Measurements from ENCODE around the gene CDH4.

Gene CDH4

DNA sequence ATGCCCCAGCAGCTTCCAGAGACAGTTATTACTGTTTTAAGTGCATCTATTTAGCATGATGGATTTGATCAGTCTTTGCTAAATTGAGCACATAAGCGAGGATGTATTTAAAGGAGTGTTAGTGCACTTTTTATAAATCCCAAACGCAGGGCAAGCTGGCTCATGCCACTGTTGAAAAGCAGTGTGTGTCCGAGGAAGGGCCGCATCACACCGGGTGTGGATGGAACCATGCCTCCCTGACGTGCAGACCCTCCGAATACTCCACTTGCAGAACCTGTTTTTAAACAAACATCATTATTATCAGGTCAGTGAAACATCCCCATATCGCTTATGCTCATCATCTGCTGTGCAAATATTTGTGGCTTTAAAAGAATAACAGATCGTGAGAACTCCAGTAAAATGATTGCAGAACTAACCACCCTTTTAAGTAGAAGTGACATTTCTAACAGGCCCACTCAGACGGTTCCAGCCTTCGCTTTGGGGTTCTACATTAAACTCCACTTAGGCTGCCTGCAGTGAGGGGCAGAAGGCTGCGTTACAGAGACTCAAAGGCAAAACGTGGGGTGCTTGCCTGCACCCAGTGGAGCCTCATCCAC lies 190.1 kb downstream of the CDH4 start:
- H3K27me3 ChIP-seq (ENCODE audit: control insufficient read depth in 1 of 2, insufficient read depth in 2 of 2, low read length in 2 of 2) = no peaks in the 10 kb centered on the region
- H3K9ac ChIP-seq (ENCODE audit: low read depth in 1 of 2, low read length in 2 of 2) = no peak overlapping the region
- no peaks in the 10 kb centered on the region for H3K36me3 ChIP-seq (ENCODE audit: control insufficient read depth in 1 of 2, insufficient read depth in 2 of 2, low read length in 2 of 2)
- H3K27ac ChIP-seq (ENCODE audit: low read depth, low read length) = no peak overlapping the region
- H3K4me3 ChIP-seq (ENCODE audit: low read depth in 1 of 2, low read length in 2 of 2) = no peak overlapping the region
- no peaks in the 10 kb centered on the region for H3K4me1 ChIP-seq (ENCODE audit: control insufficient read depth in 1 of 2, insufficient read depth in 2 of 2, low read length in 2 of 2)
- no peaks in the 10 kb centered on the region for H3K9me3 ChIP-seq (ENCODE audit: control insufficient read depth in 1 of 2, low read length in 2 of 2)

DNA sequence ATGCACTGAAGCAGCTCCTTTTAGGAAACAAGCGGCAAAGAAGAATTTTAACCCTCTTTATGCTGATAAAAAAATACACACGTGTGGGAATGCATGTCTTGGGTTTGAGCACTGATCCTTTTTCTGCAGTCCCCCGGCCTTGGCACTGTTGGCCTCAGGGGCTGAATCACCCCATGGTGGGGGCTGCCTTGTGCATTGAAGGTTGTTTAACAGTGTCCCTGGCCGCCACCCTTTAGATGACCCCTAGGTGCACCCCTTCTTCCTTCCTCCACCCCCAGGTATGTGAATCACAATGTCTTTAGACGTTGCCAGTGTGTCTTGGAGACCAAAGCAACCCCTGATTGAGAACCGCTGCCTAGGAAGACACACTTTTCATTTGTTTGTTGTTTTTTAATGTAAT lies 190.7 kb downstream of the CDH4 start:
- Histone ChIP-seq H3K27me3 (ENCODE audit: control insufficient read depth in 1 of 2, insufficient read depth in 2 of 2, low read length in 2 of 2) (no peaks in the 10 kb centered on the region), H3K4me1 (ENCODE audit: control insufficient read depth in 1 of 2, insufficient read depth in 2 of 2, low read length in 2 of 2) (no peaks in the 10 kb centered on the region), H3K27ac (ENCODE audit: low read depth, low read length) (no peak overlapping the region), H3K9ac (ENCODE audit: low read depth in 1 of 2, low read length in 2 of 2) (no peak overlapping the region), H3K4me3 (ENCODE audit: low read depth in 1 of 2, low read length in 2 of 2) (no peak overlapping the region), H3K9me3 (ENCODE audit: control insufficient read depth in 1 of 2, low read length in 2 of 2) (no peaks in the 10 kb centered on the region), H3K36me3 (ENCODE audit: control insufficient read depth in 1 of 2, insufficient read depth in 2 of 2, low read length in 2 of 2) (no peaks in the 10 kb centered on the region)

DNA sequence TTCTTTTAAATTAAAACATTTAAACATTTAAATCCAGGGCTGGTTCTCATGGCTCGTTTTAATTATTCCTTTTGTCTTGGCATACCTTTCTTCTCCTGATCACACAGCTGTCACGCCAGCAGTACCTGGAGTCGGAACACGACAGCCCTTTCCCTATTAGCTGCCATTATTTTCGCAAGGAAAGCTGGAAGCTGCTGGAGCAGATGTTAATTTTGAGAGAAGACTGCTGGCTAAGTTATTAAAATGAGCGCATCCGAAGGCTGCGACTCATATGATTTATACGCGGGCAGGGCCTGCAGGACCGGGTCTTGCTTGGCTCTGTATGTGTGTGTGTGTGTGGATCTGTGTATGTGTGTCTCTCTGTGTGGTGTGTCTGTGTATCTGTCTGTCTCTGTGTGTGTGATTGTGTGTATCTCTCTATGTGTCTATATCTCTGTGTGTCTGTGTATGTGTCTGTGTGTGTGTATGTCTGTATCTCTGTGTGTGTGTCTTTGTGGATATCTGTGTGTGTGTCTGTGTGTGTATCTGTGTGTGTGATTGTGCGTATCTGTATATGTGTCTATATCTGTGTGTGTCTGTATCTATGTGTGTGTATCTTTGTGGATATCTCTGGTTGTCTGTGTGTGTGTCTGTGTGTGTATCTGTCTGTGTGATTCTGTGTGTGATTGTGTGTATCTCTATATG lies 191.5 kb downstream of the CDH4 start:
- Histone ChIP-seq H3K9ac (ENCODE audit: low read depth in 1 of 2, low read length in 2 of 2) (no peak overlapping the region), H3K4me3 (ENCODE audit: low read depth in 1 of 2, low read length in 2 of 2) (no peak overlapping the region), H3K9me3 (ENCODE audit: control insufficient read depth in 1 of 2, low read length in 2 of 2) (no peaks in the 10 kb centered on the region), H3K27me3 (ENCODE audit: control insufficient read depth in 1 of 2, insufficient read depth in 2 of 2, low read length in 2 of 2) (no peaks in the 10 kb centered on the region), H3K36me3 (ENCODE audit: control insufficient read depth in 1 of 2, insufficient read depth in 2 of 2, low read length in 2 of 2) (no peaks in the 10 kb centered on the region), H3K27ac (ENCODE audit: low read depth, low read length) (no peak overlapping the region), H3K4me1 (ENCODE audit: control insufficient read depth in 1 of 2, insufficient read depth in 2 of 2, low read length in 2 of 2) (no peaks in the 10 kb centered on the region)

DNA sequence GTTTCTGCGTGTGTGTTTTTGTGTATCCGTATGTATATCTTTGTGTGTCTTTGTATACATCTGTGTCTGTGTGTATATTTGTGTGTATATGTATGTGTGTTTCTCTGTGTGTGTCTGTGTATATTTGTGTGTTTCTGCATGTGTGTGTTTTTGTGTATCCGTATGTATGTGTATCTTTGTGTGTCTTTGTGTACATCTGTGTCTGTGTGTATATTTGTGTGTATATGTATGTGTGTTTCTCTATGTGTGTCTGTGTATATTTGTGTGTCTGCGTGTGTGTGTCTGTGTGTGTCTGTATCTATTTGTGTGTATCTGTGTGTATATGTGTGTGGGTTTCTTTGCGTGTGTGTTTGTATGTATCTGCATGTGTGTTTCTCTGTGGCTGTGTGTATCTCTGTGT lies 192.6 kb downstream of the CDH4 start:
- Histone ChIP-seq H3K9me3 (ENCODE audit: control insufficient read depth in 1 of 2, low read length in 2 of 2) (no peaks in the 10 kb centered on the region), H3K36me3 (ENCODE audit: control insufficient read depth in 1 of 2, insufficient read depth in 2 of 2, low read length in 2 of 2) (no peaks in the 10 kb centered on the region), H3K4me3 (ENCODE audit: low read depth in 1 of 2, low read length in 2 of 2) (no peak overlapping the region), H3K4me1 (ENCODE audit: control insufficient read depth in 1 of 2, insufficient read depth in 2 of 2, low read length in 2 of 2) (no peaks in the 10 kb centered on the region), H3K9ac (ENCODE audit: low read depth in 1 of 2, low read length in 2 of 2) (no peak overlapping the region), H3K27me3 (ENCODE audit: control insufficient read depth in 1 of 2, insufficient read depth in 2 of 2, low read length in 2 of 2) (no peaks in the 10 kb centered on the region), H3K27ac (ENCODE audit: low read depth, low read length) (no peak overlapping the region)

DNA sequence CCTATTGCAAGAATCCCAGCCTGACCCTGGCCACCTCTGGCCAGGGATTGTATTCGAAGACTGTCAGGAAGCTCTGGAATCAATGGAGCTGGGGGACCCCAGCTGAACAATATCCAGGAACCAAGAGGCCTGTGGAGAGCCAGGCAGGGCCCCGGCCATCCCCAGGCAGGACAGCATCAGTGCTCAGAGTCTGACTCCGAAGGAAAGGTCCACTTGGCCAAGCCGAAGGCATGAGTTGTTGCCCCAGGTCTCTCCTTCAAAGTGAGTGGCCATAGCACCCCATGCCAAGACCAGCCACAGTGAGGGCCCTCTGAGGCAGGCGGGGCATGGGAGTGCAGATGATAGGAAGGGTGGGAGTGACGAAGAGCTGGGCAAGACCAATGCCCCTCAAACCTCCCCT lies 193.1 kb downstream of the CDH4 start:
- H3K9me3 ChIP-seq (ENCODE audit: control insufficient read depth in 1 of 2, low read length in 2 of 2) = no peaks in the 10 kb centered on the region
- no peaks in the 10 kb centered on the region for H3K4me1 ChIP-seq (ENCODE audit: control insufficient read depth in 1 of 2, insufficient read depth in 2 of 2, low read length in 2 of 2)
- H3K36me3 ChIP-seq (ENCODE audit: control insufficient read depth in 1 of 2, insufficient read depth in 2 of 2, low read length in 2 of 2) = no peaks in the 10 kb centered on the region
- H3K4me3 ChIP-seq (ENCODE audit: low read depth in 1 of 2, low read length in 2 of 2) = no peak overlapping the region
- no peak overlapping the region for H3K9ac ChIP-seq (ENCODE audit: low read depth in 1 of 2, low read length in 2 of 2)
- no peaks in the 10 kb centered on the region for H3K27me3 ChIP-seq (ENCODE audit: control insufficient read depth in 1 of 2, insufficient read depth in 2 of 2, low read length in 2 of 2)
- no peak overlapping the region for H3K27ac ChIP-seq (ENCODE audit: low read depth, low read length)

DNA sequence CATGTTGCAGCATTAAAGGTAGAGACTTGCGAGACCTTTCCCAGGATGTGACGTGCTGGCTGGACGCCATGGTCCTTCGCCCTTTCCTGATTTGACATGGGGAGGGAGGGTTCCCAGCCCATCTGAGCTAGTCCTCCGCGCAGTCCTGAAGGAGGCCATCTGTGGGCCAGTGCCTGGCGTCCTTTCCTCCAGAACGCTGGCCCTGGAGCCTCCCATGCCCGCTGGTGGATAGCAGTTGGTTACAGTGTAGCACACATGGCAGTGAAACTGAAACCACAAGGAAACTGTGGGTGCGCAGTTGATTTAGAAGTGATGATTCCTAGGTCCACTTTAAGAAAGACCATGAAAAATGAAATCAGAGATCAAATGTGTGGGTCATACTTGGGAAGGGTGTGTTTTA lies 193.7 kb downstream of the CDH4 start:
- H3K9me3 ChIP-seq (ENCODE audit: control insufficient read depth in 1 of 2, low read length in 2 of 2) = no peaks in the 10 kb centered on the region
- no peaks in the 10 kb centered on the region for H3K4me1 ChIP-seq (ENCODE audit: control insufficient read depth in 1 of 2, insufficient read depth in 2 of 2, low read length in 2 of 2)
- no peak overlapping the region for H3K4me3 ChIP-seq (ENCODE audit: low read depth in 1 of 2, low read length in 2 of 2)
- no peak overlapping the region for H3K9ac ChIP-seq (ENCODE audit: low read depth in 1 of 2, low read length in 2 of 2)
- no peaks in the 10 kb centered on the region for H3K27me3 ChIP-seq (ENCODE audit: control insufficient read depth in 1 of 2, insufficient read depth in 2 of 2, low read length in 2 of 2)
- no peaks in the 10 kb centered on the region for H3K36me3 ChIP-seq (ENCODE audit: control insufficient read depth in 1 of 2, insufficient read depth in 2 of 2, low read length in 2 of 2)
- H3K27ac ChIP-seq (ENCODE audit: low read depth, low read length) = no peak overlapping the region

DNA sequence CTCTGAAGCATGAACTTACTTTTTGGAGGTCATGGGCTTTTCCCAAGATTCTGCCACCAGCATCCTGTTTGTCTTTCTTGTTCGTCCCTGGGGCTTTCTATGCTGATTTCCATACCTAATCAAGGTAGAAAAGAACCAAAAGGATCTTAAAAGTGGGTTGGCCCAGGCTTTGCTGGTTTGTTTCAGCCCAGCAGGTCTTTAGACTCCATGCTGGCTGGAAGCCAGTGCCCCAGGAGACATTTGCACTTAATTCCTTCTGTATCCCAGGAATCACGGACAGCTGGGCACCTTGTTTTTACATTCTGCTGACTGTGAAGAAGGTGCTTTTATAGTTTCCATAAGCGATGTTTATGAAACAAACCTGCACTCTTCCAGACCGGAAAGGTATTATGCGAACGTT lies 195.9 kb downstream of the CDH4 start:
- Histone ChIP-seq H3K27me3 (ENCODE audit: control insufficient read depth in 1 of 2, insufficient read depth in 2 of 2, low read length in 2 of 2) (no peaks in the 10 kb centered on the region), H3K4me3 (ENCODE audit: low read depth in 1 of 2, low read length in 2 of 2) (no peak overlapping the region), H3K4me1 (ENCODE audit: control insufficient read depth in 1 of 2, insufficient read depth in 2 of 2, low read length in 2 of 2) (no peaks in the 10 kb centered on the region), H3K27ac (ENCODE audit: low read depth, low read length) (no peak overlapping the region), H3K9ac (ENCODE audit: low read depth in 1 of 2, low read length in 2 of 2) (no peak overlapping the region), H3K9me3 (ENCODE audit: control insufficient read depth in 1 of 2, low read length in 2 of 2) (no peaks in the 10 kb centered on the region), H3K36me3 (ENCODE audit: control insufficient read depth in 1 of 2, insufficient read depth in 2 of 2, low read length in 2 of 2) (no peaks in the 10 kb centered on the region)

DNA sequence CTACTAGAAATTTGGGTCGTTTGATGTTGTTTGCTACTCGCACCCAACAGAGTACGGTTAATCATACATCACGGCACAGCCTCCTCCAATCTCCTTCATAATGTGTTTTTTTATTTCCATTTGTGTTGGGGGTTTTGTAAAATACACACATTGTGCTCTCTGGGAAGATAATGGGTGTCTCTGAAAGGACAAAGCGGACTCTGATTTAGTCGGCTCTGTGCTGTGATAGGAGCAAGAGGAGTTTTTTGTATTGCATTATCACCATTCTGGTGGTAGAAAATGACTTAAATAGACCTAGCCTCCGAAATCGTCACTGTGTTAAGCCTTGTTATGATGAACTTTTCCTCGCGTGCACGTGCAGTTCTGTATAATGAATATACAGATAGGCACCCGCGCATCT lies 196.3 kb downstream of the CDH4 start:
- Histone ChIP-seq H3K9ac (ENCODE audit: low read depth in 1 of 2, low read length in 2 of 2) (no peak overlapping the region), H3K27me3 (ENCODE audit: control insufficient read depth in 1 of 2, insufficient read depth in 2 of 2, low read length in 2 of 2) (no peaks in the 10 kb centered on the region), H3K36me3 (ENCODE audit: control insufficient read depth in 1 of 2, insufficient read depth in 2 of 2, low read length in 2 of 2) (no peaks in the 10 kb centered on the region), H3K27ac (ENCODE audit: low read depth, low read length) (no peak overlapping the region), H3K4me1 (ENCODE audit: control insufficient read depth in 1 of 2, insufficient read depth in 2 of 2, low read length in 2 of 2) (no peaks in the 10 kb centered on the region), H3K9me3 (ENCODE audit: control insufficient read depth in 1 of 2, low read length in 2 of 2) (no peaks in the 10 kb centered on the region), H3K4me3 (ENCODE audit: low read depth in 1 of 2, low read length in 2 of 2) (no peak overlapping the region)

DNA sequence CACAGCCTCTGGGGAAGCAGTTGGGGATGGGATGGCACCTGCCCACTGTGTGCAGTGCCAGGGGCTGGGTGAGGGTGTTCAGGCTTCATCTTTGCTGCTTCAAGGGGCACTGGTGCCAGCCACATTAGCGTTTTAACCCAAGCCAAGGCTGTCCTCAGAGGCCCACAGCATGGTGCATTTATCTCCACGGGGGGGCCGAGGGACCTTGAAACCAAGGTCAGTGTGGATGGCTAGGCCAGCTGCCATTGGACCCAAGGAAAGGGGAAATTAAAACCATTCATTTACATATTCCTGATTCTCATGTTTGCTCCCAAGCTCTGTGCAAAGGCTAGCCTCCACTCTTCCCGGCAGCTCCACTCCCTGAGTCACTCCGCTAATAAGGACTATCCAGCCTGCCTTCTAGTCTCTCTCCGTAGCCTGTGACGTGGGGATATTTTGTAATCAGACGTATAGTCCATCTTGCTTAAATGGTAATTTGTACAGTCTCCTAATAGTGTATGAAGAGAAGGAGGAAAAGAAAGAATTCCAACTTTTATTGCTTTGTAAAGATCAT lies 197.1 kb downstream of the CDH4 start:
- H3K4me3 ChIP-seq (ENCODE audit: low read depth in 1 of 2, low read length in 2 of 2) = no peak overlapping the region
- no peaks in the 10 kb centered on the region for H3K4me1 ChIP-seq (ENCODE audit: control insufficient read depth in 1 of 2, insufficient read depth in 2 of 2, low read length in 2 of 2)
- no peaks in the 10 kb centered on the region for H3K9me3 ChIP-seq (ENCODE audit: control insufficient read depth in 1 of 2, low read length in 2 of 2)
- no peak overlapping the region for H3K27ac ChIP-seq (ENCODE audit: low read depth, low read length)
- H3K36me3 ChIP-seq (ENCODE audit: control insufficient read depth in 1 of 2, insufficient read depth in 2 of 2, low read length in 2 of 2) = no peaks in the 10 kb centered on the region
- no peak overlapping the region for H3K9ac ChIP-seq (ENCODE audit: low read depth in 1 of 2, low read length in 2 of 2)
- no peaks in the 10 kb centered on the region for H3K27me3 ChIP-seq (ENCODE audit: control insufficient read depth in 1 of 2, insufficient read depth in 2 of 2, low read length in 2 of 2)

DNA sequence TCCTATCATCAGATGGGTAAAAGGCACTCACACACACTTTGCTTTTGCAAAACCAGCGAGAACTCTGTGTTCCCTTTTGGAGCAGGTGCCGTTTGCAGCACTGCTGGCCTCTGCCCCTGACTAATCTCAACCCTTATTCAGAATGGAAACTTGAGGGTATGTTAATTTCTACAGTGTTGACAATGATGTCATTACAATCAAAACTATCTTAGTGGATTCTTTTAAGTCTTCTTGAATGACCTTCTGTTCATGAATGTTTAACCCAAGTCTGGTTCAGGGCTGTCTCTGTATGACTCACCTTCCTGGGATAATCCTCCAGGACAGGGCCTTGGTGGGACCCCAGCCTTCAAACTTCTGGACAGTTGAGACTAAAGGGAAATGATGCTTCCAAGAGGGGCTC lies 197.9 kb downstream of the CDH4 start:
- Histone ChIP-seq H3K9me3 (ENCODE audit: control insufficient read depth in 1 of 2, low read length in 2 of 2) (no peaks in the 10 kb centered on the region), H3K9ac (ENCODE audit: low read depth in 1 of 2, low read length in 2 of 2) (no peak overlapping the region), H3K27me3 (ENCODE audit: control insufficient read depth in 1 of 2, insufficient read depth in 2 of 2, low read length in 2 of 2) (no peaks in the 10 kb centered on the region), H3K36me3 (ENCODE audit: control insufficient read depth in 1 of 2, insufficient read depth in 2 of 2, low read length in 2 of 2) (no peaks in the 10 kb centered on the region), H3K4me3 (ENCODE audit: low read depth in 1 of 2, low read length in 2 of 2) (no peak overlapping the region), H3K27ac (ENCODE audit: low read depth, low read length) (no peak overlapping the region), H3K4me1 (ENCODE audit: control insufficient read depth in 1 of 2, insufficient read depth in 2 of 2, low read length in 2 of 2) (no peaks in the 10 kb centered on the region)
